ENCODE measurements around the gene COL23A1. TPM values are rescaled to one million over a fixed set of nuclear protein-coding genes. Genes with fewer than 3 reads are reported as not detected.

COL23A1 gene
- total RNA-seq, 1 donor from 2014 or later, result 0.40 TPM

DNA sequence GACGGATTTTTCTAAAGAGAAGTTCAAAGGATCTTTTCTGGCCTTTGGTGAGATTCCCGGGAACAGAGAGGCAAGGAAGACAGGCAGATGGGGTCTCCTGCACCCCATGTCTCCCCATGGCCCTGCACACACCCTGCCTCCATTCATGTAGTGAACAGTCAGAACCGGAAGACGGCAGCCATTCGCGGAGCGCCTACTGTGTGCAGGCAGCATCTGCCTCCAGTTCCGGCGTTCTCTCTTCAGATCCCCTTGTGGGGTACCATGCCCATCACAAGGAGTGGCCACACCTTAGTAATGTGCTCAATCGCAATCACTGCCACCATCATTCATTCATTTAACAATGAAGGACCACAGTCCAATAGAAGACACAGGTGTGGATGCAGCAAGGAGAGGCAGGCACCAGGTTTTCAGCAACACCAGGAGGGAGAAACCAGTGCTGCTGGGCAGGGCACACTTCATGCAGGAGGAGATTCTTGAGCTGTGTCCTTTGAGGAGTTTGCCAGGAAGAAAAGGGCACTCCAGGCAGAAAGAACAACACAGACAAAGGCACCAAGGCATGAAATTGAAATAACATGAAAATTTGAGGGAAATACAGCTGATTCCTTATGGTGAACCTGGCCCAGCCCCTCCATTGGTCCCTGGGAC is 186.1 kb downstream of the COL23A1 start:
- DNase-seq (ENCODE audit: low read depth in 2 of 2), result no peak

DNA sequence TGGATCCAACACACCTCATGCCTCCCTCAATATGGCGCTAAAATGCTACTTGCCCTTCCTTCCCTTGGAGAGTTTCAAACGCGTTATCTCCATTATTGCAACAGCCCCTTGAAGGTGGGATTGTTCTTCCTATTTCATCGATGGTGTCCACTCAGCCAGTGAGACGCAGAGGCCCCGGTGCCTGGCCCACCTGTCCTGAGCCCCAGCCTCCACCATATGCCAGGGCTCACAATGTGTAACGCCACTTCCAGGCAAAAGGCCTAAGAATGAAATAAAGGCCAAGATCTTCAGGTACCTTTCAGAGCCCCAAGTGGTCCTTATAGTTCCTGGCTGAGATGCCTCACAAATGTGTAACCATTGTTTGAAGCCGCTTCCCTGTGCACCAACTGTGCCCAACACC is 186.8 kb downstream of the COL23A1 start:
- no peak for DNase-seq (ENCODE audit: low read depth in 2 of 2)

DNA sequence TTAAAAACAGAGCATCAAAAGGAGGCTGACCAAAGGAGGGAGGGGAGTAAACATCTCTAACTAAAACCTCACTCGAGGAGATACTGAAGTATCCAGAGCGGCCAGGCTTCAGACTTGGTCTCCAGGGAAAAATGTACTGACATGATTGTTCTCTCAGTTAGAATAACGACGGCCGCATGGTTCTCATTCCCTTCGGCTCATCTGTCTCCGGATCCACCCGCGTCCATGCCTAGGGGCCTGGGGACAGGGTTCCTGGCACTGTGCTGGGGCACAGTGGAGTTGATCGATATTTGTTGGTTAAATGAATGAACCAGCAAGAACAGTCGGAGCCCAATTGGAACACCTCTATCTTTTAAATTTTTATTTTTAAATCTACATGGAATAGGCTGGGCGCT is 190.5 kb downstream of the COL23A1 start:
- no peak for DNase-seq (ENCODE audit: low read depth in 2 of 2)

DNA sequence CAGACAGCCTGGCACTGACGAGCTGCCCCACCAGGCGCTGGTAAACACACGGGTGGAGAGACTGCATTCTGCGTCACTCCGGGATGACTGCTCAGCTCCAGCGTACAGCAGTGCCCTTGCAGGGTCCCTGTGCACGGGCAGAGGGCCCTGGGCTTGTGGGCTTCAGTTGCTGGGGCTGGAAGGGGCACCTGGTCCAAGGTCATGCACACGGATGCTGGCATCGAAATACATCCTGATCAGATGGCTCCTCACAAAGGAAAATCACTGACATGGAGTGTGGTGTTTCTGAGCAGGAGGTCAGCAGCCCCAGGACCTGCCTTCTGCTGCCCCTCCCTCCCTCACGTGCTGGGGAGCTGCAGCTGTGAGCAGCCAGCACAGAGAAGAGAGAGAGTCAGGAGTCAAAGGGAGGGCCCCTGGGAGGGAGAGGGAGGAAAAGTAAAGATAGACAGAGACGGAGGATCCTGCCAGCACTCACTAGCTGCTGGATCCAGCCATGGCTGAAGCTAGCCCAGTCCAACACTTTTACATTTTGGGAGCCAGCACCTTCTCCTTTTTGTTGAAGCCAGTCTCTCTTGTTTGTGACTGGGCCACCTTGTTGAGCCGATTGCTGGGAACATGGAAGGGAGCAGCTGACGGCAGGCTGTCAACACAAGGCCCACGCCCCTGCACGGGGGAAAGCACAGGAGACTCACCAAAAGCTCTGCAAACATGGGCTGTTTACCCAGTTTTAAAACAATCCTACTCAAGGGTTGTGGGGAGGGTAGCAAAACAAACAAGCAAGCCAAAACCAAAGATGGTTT is 191.1 kb downstream of the COL23A1 start:
- DNase-seq (ENCODE audit: low read depth in 2 of 2), result no peak

DNA sequence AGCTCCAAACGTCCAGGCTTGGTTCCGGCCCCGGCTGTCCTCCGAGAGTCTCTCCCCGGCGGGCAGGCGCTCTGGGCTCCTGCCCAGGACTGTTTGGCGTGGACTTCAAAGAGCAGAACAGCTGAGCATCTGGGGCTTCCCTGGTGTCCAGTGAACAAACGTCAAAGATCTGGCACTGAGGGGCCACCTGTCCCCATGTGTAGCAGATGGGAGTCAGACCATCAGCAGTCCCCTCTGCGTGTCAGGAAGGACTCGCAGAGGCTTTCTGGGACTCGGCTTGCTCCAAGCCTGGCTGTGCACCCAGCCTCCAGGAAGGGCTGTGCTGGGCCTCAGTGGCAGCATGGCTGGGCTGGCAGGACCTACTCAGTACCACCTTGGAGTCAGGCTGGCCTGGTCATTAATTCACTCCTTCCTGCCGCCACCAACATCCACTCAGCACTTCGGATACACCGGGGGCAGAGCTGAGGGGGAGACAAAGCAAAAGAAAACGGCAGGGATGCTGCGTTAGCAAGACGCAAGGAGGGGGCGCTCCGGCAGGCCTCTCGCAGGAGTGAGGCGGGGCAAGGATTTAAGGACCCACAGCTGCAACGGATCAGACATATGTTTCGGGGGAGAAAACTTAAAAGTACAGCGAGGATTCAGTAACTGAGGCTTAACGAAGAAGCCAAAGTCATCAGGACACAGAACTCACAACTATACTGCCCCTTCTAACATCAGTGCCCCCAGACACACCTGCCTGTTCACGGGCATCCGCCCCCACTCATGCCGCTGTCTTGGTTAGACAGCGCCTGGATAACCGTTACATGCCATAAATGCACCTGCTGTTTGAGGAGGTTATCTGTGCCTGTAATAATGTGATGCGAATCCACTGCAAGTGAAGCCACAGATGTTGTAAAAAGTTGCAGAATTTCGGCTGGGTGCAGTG is 193.1 kb downstream of the COL23A1 start:
- no peak for DNase-seq (ENCODE audit: low read depth in 2 of 2)

DNA sequence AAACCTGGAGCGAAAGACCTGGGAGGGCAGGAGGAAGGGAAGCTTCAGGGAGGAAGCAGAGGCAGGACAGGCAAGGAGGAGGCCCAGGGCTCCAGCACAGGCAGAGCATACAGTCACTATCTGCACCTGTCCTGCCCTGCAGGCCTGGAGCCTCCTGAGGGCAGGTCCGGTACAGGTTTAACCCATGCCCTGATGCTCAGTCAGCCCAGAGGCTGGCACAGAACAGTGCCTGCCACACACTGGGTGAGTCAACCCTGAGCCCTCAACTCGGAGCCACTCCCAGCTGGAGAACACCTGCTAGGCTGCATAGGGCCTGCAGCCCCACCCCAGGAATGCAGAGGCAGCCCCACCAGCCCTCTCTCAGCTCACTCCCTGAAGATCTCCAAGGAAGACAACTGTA is 196.1 kb downstream of the COL23A1 start:
- DNase-seq (ENCODE audit: low read depth in 2 of 2), result no peak

DNA sequence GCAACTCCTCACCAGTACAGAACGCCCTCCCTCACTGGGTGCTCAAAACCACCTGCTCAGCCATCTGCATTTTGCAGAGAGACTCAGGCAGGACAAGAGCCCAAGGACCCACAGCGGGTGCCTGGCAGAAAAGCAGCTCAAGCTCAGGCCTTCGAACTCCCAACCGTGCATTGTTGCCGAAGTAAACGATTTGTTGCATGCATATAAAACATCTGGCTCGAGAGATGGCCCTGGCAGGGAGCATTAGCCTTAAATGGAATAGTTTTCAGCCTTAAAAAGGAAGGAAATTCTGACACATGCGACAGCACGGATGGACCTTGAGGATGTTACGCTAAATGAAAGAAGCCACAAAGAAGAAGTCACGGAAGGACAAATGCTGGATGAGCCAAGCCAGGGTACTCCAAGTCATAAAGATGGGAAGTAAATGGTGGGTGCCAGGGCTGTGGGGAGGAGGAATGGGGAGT is 197.2 kb downstream of the COL23A1 start:
- no peak for DNase-seq (ENCODE audit: low read depth in 2 of 2)

DNA sequence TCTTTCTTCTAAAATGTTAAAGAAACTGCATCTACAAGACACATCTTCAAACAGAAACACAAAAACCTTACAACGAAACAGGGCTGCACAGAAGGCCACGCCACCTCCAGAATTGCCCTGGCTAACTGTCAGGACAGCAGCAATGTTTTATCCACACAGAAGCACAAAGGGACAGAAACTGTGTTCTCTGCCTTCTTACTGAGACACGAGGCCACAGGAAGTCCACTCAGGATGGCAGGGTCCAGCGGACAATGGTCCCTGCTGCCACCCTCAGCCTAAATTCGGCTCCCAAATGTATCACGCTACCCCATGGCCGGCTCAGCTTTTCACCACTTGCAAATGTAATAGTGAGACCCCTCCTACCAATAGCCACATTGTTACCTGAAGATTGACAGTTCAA is 197.8 kb downstream of the COL23A1 start:
- no peak for DNase-seq (ENCODE audit: low read depth in 2 of 2)

DNA sequence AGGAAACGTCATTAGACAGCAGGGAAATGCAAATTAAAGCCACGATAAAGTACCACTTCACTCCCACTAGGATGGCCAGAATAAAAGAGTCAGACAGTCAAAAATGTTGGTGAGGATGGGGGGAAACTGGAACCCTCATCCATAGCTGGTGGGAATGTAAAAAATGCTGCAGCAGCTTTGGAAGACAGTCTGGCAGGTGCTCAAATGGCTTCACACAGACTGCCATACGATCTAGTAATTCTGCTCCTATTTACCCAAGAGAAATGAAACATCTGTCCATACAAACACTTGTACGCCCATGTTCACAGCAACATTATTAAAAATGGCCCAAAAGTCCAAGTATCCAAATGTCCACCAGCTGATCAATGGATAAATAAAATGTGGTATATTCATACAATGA is 198.7 kb downstream of the COL23A1 start:
- DNase-seq (ENCODE audit: low read depth in 2 of 2), result no peak

DNA sequence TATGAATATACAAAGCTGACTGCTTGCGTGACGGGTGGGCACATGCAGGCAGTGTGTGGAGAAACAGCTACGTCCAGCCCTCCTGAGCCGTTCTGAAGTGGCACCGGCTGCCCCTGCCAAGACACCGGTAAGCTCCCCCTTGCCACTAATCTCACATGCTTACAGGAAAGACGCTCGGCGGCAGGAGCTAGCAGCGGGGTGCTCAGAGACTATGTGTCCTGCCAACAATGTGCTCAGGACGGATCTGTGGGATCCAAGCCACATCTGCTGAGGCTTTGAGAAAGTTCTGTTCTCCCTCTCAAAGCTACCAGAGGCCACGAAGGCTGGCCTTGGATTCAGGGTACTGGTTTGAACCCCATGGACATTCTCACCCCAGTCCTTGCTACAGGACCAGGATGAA is 200.4 kb downstream of the COL23A1 start:
- DNase-seq (ENCODE audit: low read depth in 2 of 2), result no peak

DNA sequence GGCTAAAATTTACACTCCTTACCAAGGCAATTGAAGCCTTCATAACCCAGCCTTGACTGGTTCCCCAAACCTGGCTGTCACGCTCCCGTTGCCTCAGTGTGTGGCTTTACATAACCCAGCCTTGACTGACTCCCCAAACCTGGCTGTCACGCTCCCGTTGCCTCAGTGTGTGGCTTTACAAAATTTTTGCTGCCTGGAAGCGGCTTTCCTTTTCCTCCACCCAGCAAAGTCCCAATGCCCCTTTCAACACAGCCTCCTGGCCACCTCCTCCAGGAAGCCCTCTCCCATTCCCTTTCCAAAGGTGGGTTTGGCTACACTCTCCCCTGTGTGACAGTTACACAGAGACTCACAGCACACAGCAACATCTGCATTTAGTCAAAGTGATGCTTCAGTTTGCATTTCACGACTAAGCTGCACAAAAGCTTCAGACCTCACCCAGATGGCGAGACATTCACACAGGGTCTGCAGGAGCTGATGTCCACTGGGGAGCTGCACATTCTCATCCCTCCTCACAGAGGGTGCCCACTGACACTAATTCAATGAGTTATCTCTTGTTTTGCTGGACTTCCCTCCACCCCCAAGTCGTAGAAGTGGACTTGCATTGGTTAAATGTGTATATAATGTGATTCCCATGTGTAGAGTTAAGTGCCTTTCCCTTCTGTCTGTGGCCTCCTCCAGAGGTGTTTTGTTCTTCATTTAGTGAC is 201.0 kb downstream of the COL23A1 start:
- no peak for DNase-seq (ENCODE audit: low read depth in 2 of 2)

DNA sequence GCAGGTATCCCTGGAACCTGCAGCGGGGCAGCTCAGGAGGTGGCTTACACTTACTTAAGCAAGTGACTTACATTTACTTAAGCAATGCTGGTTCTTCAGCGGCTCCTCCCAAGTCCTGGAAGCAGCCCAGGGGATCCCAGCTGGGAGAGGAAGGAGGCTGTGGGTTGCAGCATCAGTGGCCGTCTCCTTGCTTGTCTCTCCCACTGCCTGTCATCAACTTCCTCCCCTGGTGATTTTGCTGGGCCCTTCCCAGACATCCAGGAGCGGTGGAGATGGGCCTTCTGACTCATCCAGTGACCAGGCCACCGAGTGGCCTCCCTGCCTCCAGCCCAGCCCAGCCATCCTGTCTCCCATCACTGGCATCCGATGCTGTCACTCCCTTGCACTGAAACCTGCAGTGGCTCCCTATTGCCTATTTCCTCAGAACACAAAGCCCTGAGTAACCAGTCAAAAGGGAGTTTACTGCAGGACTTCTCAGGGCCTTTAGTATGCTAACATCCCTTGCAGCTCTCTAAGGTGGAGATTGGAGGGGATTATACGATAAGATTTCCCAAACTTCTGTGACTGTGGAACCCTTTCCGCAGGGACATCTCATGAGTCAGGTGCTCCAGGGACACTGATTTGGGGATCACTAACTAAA is 201.7 kb downstream of the COL23A1 start:
- DNase-seq (ENCODE audit: low read depth in 2 of 2), result no peak

DNA sequence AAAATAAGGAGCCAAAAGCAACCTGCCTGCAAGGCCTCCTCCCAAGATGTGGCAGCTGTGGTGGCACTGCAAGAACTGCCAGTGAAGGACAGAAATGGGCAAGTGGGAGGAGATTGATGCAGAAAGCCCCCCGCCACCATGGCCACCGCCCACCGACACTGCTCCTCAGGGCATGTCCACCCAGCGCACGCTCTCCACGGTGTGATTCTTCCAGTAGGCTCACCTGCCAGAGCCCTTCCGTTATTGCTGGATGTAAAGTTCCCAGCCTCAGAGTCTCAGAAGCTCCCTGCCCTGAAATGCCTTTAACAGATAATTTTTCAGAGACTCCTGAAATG is 202.4 kb downstream of the COL23A1 start:
- DNase-seq (ENCODE audit: low read depth in 2 of 2), result no peak

DNA sequence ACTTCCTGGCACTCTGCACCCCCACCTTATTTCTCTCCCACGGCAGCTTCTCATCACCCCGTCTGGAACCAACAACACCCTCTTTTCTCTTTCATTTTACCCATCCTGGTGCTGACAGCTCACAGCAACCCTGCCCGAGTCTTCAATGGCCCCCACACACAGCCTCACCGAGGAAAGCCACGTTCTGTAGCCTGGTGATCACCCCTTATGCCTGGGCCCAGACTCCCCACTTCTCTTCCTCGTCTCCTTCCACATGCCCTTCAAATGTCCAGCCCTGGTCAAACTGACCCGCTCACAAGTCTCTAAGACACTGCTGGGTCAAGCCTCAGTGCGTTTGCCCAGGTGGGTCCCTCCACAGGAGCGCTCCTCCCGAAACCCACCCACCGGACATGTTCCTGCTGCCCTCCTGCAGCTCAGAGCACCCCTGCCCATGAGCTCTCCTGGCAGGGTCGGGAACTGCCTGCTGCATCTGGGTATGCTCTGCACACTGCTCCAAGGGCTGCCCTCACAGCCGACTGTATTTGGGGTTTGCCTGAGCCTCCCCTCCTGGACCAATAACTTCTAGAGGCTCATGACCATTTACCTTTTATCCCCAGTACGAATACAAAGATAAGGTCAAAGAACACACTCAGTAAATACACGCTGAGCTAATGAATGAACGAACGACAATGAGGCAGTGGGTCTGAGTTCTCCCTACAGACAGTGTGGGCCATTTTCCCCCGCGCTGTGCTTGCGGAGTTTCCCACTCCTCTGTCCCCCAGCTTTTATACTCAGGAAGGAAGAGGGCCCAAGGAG is 202.9 kb downstream of the COL23A1 start:
- no peak for DNase-seq (ENCODE audit: low read depth in 2 of 2)

DNA sequence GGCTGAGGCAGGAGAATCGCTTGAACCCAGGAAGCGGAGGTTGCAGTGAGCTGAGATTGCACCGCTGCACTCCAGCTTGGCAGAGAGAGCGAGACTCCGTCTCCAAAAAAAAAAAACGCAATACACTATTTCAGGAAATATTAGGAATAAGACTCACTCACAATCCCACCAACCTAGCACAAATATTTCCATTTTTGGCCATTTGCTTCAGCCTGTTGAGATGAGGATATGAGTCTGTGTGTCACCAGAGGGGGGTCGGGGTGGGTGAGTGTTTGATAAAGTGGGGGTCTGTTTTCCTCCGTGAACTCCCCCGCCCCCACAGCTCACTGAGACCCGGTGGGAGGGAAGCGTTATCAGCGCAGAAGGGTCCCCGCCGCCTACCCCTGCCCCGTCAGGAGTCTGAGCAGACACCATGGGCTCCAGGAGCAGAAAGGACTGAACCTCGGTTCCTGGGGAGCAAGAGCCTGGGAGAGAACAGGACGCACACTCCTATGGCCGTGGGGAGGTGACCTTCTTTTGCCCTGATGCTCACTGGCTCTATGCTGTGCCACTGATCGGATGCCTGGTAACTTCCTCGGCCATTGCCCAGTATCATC is 203.8 kb downstream of the COL23A1 start:
- no peak for DNase-seq (ENCODE audit: low read depth in 2 of 2)

DNA sequence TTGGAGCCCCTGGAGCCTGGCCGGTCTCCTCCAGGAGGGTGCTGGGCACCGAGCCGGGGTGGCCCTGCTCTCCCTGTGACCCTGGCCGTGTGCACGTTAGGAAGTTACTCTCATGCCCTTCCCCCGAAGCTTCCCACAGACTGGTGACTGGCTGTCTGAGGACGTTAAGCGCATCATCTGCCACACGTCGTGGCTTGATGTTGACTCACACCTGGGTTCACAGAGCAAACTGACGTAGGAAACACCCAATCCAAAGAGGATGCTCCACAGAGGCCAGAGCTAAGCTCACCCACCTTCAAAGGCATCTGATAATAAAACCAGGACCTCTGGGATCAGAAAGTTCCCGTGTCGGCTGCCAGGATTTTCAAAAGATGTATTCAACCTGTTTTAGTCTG is 204.7 kb downstream of the COL23A1 start:
- no peak for DNase-seq (ENCODE audit: low read depth in 2 of 2)

DNA sequence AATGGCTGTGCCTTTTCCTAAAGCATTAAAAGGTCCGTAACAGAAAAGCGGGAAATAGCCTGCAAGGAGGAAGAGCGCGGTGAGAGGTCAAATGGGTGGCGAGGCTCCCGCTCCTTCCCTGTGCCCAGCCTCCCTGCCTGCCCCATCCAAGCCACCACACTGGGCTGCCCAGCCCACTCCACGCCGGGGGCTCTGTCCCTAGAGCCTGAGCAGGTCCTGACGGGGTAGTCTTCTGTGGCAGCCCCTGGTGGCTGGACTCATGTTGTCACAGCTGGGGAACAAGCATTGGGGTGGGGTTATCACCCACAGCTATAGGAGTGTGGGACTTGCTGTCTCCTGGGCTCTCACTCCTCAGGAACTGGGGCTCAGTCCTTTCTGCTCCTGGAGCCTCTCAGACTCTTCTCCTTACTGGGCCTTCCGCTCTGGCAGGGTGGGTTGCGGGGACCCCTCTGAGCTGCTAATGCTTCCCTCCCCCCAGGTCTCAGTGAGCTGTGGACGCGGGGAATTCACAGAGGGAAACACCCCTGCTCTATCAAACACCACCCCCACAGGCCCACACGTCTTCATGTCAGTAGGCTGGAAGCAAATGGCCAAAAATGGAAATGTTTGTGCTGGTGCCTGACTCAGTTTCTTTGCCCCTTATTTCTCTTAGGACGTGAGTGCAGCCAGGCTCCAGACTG is 205.2 kb downstream of the COL23A1 start:
- no peak for DNase-seq (ENCODE audit: low read depth in 2 of 2)

DNA sequence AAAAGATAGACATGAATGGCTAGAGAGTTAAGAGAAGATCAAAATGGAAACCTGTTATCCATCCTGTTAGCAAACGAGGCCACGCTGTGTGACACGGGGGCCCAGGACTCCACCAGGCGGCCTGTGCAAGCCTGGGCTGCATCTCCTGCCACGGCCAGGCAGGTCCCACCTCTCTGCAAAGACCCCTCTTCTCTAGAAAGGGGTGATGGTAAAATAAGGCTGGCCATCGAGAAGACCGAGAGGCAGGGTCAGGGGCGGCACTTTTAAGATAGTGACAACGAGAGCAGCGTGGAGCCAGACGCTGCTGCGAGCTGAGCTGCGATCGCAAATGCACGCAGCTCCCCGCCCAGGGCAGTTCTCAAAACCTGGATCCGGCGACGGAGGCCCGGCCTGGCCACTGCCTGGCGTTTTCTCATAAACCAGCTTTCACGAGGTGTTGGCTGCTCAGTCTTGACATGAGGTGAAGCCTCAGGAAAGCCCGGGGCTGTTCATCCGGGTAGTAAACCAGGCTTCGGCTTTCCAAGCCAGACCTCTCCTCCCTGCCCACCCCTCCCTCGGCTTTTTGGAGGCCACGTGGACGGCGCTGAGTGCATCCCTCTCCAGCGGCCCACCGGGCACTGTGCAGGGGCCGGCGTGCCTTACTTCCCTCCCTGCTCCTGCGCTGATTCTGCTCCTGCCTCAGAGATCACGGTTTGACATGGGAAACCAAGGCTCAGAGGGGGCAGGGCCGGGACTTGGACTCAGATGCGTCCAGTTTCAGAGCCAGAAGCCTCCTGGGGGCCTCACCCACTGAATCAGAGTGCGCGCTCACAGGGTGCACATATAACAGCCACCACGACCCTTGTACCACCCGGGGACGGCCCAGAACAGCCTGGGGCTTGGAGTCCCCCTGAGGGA is 206.0 kb downstream of the COL23A1 start:
- no peak for DNase-seq (ENCODE audit: low read depth in 2 of 2)

Measured in lung microvascular endothelial cell (primary cell).